Activated gamma-delta T cell treated with Interleukin-2 at 50 U/mL for 16 hours (primary cell): Measurements from ENCODE around the gene TIAM2.
"Not testable (repeated sequence)": the region's sequence is repeated elsewhere in the genome, so short reads cannot be mapped to it uniquely, and the experiment has no call there.

Experiments
- DNase-seq: peaks from one replicate; pipeline ENCODE4 v3.0.0-alpha.2; 2020

TIAM2 gene

DNA sequence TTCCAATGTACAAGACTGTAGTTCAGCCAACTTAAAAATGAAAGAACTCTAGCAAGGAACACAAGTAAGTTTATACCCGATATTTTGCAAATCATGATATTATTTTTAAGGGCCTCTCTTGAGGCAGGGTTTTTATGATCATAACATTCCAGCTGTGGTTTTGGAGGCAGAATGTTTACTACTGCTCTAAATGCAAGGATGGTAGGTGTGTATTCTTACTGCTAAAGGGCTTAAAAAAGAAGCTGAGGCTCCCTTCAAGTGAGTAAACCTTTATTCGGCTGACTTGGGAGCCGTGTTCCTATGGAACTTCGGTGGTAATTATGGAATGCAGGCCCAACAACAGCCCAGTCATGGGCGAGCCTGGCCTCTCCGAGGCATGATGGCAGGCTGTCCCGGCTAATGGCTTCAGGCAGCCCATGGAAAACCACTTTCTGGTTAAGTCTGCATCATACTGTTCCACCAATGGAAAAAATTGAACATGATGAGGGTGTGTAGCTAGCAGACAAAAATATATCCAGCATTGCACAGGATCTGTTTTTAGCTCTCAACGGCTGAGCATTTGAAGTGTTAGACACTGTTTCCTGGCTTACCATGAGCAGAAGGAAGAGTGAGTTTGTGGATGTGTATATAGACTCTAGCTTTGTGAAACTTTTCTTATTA is 111.5 kb downstream of the TIAM2 start:
- DNase-seq = no peak

GRCh38 chr6:155107432-155108069 is 112.4 kb downstream of the TIAM2 start:
- no peak for DNase-seq

- no peak for DNase-seq
Observed at GRCh38 chr6:155108070-155108820, 113.1 kb downstream of the TIAM2 start.

- DNase-seq = no peak
Observed at GRCh38 chr6:155110721-155111120, 115.6 kb downstream of the TIAM2 start.

DNA sequence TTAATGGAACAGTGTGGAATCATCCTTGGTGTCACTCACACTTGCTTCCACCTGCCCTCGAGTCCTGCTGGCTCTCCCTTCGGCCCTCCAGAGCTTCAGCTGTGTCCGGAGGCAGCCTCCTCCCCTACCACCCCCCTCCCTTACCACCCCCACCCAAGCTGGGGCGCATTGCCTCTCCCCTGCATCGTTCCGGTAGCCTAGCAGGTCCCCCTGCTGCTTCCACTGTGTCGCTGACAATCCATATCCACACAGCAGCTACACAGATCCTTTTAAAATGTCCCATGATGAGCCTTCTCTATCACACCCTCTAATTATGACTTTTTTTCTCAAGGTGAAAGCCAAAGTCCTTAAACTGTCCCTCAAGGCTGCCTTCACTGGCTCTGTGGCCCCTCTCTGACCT is 117.6 kb downstream of the TIAM2 start:
- no peak for DNase-seq

GRCh38 chr6:155115893-155116570 is 120.9 kb downstream of the TIAM2 start:
- DNase-seq = no peak

- DNase-seq = no peak
Observed at GRCh38 chr6:155116571-155116910, 121.4 kb downstream of the TIAM2 start.

- DNase-seq = no peak
Observed at GRCh38 chr6:155117256-155117655, 122.1 kb downstream of the TIAM2 start.

- no peak for DNase-seq
Observed at GRCh38 chr6:155117785-155118184, 122.7 kb downstream of the TIAM2 start.

- not testable (repeated sequence) for DNase-seq
Observed at GRCh38 chr6:155119201-155119600, 124.1 kb downstream of the TIAM2 start.

DNA sequence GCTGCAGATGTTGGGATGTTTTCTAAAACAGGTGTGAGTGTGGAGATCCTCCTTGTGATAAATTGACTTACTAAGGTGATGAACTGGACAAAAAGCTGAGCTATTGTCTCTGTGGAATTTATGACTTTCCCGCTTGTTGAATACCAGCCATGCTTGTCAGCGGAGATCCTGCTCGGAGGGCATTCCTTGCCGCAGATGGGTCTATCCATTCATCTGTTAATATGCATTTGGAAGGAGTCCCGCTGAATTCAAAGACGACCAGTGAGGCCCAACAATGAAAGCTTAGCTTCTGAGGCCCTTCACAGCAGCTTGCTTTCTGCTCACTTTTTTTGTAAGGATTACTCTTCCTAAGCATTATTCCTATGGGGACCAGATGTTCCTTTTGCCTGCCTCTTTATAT is 124.9 kb downstream of the TIAM2 start:
- DNase-seq = no peak

DNA sequence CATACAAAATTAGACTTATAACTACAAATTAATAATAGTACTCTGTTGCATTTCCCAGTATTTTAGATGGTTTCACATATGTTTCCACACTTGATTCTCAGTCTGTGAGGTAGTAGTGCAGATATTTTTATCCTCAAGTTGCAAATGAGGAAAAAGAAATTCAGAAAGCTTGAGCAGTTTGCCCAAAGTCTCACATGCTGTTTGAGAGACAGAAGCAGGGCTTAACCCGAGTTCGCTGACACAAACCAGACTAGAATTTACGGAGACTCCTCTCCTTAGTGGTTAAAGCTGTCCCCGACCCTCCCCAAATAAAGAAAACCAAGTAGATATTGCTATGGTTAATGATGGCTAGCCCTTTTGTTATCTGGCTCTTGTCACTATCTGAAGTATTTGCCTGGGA is 126.2 kb downstream of the TIAM2 start:
- no peak for DNase-seq

- no peak for DNase-seq
Observed at GRCh38 chr6:155121699-155122098, 126.6 kb downstream of the TIAM2 start.

DNA sequence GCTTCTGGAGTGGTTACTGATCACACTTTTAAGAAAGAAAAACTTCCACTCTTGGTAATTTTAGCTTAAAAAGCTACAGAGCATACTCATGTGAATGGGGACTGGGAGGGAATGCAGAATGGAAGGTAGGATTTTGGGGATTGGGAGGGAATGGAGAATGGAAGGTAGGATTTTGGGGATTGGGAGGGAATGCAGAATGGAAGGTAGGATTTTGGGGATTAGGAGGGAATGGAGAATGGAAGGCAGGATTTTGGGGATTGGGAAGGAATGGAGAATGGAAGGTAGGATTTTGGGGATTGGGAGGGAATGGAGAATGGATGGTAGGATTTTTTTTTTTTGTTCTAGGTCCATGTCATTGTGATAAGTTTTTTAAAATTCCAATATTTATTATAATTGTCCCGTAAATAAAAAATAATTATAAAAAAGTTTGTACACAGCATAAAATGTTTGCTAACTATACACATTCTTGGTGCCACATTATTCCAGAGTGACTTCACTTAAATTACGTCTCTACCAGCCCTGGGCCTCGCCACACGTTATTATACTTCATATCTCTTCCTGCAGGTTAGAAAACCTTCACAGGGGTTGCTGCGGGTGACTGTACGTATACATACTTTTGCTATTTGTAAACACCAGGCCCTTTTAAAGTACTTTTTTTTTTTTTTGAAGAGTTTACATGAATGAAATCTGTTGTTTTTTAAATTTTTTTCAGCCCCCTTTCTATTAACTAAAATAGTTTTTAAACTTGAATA is 127.3 kb downstream of the TIAM2 start:
- DNase-seq = no peak

GRCh38 chr6:155123520-155123919 is 128.4 kb downstream of the TIAM2 start:
- DNase-seq = no peak

- DNase-seq = no peak
Observed at GRCh38 chr6:155125906-155126305, 130.8 kb downstream of the TIAM2 start.

DNA sequence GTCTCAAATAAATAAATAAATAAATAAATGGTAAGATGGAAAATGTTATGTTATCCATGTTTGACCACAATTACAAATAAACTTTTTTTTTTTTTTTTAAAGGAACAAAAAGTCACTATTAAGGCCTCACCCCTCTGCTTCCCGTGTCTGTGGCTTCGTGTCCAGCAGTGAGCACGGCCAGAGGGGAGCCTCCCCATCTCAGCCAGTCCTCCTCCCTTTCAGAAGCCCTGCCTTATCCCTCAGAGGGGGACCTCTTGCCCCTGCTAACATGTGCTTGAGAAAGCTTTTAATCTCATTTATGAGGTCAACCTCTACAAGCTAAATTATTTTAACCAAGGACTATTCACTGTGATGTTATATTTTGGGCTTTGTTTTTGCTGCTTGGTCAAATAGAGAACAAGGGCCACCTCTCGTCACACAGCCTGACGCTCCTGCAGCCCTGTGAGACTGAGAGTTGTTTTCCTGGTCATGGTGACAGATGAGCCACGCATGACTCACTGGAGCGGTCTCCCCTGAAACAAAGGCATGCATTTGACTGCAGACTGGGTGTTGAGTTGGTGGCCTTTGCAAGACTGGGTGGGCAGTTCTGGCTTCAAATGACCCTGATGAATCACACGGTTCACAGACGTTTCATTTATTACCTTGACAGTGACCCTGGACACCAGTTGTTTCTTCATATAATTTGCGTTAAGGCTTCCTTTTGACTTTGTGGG is 131.8 kb downstream of the TIAM2 start:
- no peak for DNase-seq

DNA sequence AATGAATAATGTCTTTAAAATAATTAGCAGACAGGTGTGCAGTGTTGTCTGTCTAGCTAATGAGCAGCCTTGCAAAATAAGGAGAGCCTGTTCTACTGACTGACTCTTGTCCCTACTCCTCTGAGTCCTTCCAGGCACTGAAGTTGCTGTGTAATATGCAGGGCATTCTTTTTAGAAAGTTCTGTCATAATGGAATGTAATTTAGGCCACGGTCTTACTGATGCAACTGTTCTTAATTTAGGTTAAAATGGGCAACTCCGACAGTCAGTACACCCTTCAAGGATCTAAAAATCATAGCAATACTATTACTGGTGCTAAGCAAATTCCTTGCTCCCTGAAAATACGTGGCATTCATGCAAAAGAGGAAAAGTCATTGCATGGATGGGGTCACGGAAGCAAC is 133.9 kb downstream of the TIAM2 start:
- no peak for DNase-seq

GRCh38 chr6:155129744-155130143 is 134.6 kb downstream of the TIAM2 start:
- no peak for DNase-seq

DNA sequence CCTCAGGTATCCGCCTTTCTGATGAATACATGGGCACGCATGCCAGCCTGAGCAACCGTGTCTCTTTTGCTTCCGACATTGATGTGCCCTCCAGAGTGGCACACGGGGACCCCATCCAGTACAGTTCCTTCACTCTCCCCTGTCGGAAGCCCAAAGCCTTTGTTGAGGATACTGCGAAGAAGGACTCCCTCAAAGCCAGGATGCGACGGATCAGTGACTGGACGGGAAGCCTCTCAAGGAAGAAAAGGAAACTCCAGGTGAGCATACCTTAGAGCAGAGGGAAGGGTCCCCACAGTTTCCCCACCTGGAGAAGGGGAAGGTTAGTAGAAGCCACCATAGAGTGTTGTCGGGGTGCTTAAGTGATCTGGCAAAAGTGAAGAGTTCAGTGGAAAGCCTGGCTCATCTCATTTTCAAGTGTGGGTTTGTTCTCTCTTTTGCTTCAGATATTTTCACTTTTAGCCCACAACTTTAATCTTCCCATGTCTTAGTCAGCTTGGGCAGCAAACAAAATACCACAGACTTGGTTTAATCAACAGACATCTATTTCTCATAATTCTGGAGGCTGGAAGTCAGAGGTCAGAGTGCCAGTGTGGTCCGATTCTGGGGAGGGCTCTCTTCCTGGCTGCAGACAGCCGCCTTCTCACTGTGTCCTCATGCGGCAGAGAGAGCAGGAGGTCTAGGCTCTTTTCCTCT is 135.2 kb downstream of the TIAM2 start:
- DNase-seq = no peak

- no peak for DNase-seq
Observed at GRCh38 chr6:155132617-155133016, 137.5 kb downstream of the TIAM2 start.

- no peak for DNase-seq
Observed at GRCh38 chr6:155141002-155141401, 145.9 kb downstream of the TIAM2 start.
